IPS DF 4.7 (cell line): ENCODE data around the gene ALPK3.

Experiments
- DNase-seq: peaks from one replicate; pipeline ENCODE4 v3.0.0-alpha.2; 2013; ENCODE audit warnings: low spot score; ENCODE audit errors: extremely low read depth

ALPK3 gene

GRCh38 chr15:84917452-84917851 lies 100.3 kb downstream of the ALPK3 start:
- no peak for DNase-seq

DNA sequence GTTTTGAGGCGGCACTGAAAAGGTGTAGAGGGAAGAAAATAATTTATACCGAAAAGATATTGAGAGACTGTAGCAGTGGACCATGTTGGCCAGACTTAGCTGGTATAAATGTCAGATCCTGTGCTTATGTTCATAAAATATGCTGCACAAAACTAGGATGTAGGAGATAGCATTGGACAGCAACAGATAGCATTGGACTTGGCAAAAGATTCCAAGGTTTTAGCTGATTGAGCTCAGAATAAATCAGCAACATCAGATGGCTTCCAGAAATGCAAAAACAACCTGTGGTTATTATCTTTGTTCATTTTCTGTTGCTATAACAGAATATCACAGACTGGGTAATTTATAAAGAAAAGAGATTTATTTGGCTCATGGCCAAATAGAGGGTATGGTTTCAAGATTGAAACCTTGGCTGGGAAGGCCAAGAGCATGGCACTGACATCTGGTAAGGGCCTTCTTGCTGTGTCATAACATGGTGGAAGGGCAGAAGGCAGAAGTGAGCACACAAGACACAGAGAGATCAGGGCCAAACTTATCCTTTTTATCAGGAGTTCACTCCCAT lies 102.0 kb downstream of the ALPK3 start:
- no peak for DNase-seq

GRCh38 chr15:84921121-84921520 lies 104.0 kb downstream of the ALPK3 start:
- DNase-seq, result no peak

GRCh38 chr15:84922530-84922929 lies 105.4 kb downstream of the ALPK3 start:
- no peak for DNase-seq
